NCI-H1092 treated with DMSO at 0.1 percent for 48 hours (cell line): Measurements from ENCODE around the gene MRPL50.

Experiments
- DNase-seq: peaks from one replicate; lab custom pipeline; 2025; lab: John Stamatoyannopoulos, UW

MRPL50 gene

DNA sequence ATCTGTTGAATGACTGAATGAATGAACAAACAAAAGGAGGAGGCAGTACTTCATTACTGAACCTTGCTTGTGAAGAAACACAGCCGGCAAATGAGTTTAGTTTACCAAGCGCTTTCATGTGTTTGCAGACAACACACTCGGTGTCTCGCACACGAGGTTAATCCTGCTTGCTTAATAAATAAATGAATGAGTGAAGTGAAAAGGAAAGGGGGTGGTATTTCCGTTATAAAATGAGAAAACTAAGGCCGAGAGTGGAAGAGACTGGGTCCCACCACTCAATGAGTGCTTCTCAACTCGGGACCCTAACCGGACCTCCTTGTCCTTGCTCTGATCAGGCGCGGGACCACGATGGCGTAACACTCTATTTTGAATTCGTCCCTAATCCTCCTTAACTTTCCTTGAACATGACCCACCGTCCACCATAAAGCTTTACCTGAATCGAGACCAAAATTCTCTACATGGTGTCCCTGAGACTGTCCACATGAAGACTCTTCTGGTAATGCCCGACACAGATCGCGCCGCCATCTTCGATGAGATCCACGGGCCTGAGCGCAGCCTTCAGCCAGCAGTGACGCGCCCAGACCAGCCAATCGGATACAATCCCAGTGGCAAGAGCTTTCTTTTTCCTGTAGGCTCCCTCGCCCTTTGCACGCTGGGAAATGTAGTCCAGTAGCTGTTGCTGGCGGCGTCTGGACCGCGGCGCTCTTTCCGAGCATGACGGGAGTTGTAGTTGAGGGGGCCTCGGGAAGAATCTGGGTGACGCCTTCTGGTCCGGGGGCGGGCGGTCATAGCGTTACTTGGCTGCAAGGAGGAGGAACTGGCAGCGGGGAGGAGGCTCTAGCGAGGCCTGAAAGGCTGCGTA lies at the start of gene MRPL50, which contains the start of gene ZNF189:
Gene MRPL50, minus strand, starts transcription at position 551 of the 862 bp plus-strand sequence. Its CDS starts 26 bp downstream, at position 525.
Gene ZNF189, plus strand, starts transcription at position 784 of the 862 bp plus-strand sequence. CDS start 306 bp downstream, outside the sequence.
- peak; percentile 99 for DNase-seq

DNA sequence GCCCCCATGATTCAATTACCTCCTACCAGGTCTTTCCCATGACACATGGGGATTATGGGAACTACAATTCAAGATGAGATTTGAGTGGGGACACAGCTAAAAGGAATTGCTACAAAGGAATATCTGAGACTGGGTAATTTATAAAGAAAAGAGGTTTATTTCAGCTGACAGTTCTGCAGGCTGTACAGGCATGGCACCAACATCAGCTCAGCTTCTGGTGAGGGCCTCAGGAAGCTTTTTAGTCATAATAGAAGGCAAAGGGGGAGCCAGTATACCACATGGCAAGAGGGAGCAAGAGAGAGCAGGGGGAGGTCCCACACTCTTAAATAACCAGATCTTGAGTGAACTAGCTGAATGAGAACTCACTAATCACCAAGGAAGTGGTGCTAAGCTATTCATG lies 48.3 kb upstream of the MRPL50 start:
- no peak for DNase-seq

DNA sequence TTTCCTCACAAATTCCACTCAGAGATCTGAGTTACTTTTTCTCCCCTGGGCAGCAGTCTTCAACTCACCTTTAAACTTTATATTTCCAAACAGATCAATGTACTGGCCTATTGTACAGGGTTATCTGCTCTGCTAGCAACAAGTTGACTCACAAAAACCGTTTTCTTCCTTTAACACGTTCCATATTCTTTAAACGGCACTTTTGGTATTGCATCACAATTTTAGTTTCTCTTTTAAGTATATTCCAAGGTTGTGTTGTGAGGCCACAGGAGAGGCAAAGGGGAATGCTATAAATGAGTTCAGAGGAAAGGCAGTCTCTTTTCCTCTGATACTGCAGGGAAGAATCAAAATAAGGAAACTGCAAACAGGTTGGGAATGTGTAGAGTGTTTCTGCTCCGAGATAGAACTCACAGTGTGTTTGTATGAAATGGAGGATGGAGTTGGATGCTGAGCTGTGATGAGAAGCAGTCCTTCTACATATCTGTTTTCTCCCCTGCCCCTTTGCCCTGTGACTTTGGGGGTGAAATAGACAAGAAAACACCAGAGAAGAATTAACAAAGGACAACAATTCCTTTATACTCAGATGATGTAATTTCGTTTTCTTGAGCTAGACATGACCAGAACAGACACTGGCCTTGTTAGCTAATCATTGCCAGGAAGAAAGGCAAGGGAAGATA lies 47.1 kb upstream of the MRPL50 start:
- no peak for DNase-seq

DNA sequence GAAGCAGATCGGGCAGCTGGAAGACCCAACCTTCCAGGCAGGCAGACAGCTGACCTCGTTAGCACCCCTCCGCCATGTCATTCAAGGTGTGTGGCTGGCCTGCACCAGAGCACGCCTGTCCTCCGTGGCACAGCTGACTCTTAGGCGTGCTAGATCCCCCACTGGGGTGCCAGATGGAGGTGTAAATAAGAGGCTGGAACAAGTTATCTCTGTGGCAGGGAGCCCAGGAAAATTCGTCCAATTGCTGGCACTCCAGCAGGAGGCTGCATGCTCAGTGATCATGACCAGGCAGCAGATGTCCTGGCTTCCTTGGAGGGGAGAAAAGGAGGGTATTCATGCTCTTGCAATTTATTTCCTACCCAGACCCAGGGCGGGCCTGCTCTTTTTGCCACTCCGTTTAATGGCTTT lies 45.0 kb upstream of the MRPL50 start:
- peak; percentile 93 for DNase-seq

DNA sequence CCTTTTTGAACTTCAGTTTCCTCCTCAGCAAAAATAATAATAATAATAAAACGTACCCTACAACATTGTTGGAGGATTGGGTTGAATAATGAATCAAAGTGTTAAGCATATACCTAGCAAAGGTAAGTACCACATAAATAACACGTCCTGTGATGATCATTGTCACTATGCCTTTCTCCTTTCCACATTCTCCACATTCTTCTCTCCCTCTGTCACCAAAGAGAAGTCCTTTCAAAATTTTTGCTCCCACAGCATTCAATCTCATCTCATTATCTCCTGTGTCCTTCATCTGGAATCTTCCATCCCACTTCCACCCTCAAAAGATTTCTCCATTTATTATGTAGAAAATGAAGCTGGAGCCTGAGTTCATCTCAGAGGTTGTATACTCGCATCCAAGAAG lies 44.3 kb upstream of the MRPL50 start:
- DNase-seq, result peak; percentile 44

DNA sequence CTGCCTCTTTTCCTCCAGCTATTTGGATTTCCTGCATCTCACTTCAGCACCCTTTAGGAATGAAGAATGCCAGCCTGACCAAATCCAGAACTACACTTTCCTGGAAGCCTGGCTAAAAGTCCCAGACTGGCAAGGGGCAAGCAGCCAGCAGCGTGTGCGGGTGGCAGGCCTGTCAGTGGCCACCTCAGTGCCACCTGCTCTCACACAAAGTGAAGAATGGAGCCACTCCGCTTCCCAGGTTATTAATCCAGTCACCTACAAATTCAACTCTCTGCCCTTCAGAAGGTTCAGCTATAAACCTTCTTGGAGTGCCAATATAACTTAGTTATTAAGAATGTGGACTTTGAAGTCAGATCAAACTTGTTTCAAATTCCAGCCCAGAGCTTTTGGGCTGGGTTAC lies 43.9 kb upstream of the MRPL50 start:
- DNase-seq, result no peak

DNA sequence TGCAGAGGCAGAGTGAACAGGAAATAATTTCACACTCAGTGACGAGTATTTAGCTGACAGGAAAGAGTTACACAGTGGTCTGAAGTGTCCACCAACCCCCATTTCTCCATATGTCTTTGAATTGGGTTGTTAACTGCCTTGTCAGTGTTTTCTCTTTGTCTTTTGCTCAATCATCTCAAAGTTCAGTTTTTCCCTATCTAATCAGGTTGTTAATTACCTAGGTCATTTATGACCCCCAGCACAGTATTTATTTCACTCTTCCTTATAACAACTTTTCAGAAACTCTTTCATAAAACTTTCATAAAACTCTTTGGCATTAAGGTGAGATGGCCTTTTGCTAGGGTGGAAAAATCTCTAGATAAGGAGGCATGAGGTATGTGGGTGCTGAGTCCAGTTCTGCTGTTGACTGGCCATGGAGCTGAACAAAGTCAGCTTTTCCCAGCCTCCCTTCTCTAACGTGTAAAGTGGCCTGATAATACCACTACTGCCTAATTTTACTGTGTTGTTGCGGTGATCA lies 42.4 kb upstream of the MRPL50 start:
- DNase-seq, result no peak

DNA sequence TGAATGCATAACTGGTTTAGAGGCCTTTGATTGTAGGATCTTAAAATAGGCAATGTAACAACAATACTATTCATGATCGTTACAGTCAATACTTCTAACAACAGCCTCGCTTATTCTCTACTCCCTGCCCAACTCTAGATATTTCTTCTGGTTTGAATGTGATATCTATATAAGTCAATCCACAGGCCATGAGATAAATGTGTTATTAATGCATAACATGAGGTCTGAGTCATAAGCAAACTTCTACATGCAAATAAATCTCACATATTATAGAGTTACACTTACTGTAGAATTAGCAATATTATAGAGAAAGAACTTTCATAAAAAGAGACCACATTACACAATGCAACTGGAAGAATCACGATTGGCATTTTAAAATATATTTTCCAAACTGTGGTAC lies 40.1 kb upstream of the MRPL50 start:
- DNase-seq, result no peak

DNA sequence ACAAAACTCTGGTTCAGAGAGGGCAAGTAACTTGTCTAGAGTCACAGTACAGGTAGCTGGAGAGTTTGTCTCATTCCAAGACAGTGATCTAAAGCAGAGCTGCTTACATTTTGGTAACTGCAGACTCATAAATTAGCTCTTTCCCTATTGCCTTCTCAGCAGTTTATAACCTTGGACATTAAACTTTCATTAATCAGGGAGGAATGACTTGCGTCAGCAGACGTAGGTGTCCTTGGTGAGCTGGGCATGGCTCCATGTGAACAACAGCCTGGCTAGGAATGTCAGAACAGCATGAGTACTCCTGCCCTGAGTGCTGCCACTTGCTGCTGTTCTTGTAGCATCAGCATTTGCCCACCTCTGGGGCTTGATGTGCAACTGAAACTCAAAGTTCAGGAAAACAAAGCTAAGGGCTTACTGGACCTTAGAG lies 39.4 kb upstream of the MRPL50 start:
- DNase-seq, result no peak

DNA sequence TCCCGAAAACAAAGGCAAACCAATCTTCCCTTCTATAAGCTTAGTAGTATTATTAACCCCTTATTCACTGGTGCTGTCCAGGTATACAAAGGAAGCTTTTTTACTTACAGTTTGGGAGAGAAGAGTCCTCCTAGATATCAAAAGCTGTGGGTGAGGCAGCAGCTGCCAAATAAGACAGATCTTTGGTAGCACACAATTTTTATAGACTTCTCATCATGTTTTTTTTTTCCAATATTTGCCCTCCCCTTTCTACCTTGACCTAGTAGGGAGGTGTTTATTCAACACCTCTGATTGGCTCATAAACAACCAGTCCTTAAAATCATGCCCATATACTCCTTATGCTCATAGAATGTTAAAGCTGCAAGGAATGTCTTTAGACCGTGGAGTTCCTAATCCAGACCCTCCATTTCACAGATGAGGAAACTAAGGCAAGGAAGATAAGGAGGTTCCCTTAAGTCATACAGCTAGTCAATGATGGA lies 37.2 kb upstream of the MRPL50 start, which contains the start of gene ALDOB:
Gene ALDOB, minus strand, starts transcription at position 174 of the 479 bp plus-strand sequence. CDS start 4,887 bp downstream, outside the sequence.
- DNase-seq, result no peak

DNA sequence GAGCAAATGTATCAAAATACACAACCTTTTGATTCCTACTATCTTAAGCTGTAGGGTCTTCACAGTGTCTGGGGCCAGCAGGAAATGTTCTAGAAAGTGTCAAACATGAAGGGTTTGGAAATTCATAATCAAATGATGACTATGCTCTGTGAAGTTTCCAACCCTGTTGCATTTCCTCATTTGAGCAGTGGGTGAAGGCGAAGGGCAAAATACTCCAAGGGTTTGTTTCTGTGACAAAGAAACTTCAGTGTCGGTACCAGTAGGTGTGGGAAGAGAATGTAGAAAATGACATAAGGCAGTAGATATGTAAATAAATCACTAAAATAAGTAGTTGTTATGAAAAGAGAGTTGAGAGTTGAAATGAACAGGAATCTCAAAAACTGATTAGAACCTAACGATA lies 36.6 kb upstream of the MRPL50 start:
- no peak for DNase-seq

DNA sequence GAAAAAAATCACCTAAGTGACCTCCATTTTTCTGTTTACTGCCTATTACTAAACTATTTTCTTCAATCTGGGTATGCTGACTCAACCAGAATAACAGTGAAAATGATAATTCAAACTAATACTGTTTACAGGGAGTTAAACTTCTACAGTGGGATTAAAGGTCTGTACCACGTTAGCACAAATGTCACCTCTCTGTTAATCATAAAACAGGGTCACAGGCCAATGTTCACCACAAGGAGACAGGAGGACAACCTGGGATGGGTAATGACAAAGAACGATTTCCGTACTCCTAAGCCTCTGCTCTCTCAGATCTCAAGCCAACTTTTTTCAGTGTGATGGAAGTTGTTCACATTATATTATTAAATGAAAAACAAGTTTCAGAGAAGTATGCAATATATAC lies 34.8 kb upstream of the MRPL50 start:
- no peak for DNase-seq

DNA sequence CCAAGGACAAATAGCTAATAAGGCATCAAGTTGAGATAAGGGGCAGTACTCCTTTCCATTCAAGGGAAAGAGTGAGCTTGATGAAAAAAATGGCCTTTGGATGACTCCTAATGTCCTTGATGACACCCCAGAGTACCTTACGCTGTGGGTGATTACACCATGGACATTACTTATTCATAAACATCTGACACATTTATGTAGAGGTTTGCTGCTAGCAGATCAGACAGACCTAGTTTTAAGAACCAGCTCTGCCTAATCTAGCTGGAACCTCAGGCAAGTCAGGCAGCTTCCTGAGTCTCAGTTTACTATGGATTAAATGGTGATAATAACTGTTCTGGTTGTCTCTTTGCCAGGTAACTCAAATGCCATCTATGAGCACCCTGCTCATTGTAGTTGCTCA lies 34.3 kb upstream of the MRPL50 start:
- no peak for DNase-seq

DNA sequence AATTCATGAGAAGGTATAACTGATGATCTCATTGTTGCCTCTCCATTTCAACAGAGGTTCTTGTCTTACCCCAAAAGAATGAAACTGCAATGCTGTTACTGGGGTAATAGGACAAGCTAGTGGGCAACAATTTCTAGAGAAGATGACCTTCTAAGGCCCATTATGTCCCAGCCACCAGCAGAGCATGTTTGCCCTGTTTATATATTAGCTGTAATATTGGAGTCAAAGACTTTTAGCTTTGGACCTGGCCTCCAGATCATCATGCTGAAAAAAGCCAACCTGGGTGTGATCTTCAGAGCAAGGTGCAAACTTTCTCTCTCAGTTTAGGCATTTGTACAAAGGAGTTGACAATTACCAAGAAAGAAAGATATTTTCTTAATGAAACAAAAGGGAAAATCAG lies 33.8 kb upstream of the MRPL50 start:
- no peak for DNase-seq

DNA sequence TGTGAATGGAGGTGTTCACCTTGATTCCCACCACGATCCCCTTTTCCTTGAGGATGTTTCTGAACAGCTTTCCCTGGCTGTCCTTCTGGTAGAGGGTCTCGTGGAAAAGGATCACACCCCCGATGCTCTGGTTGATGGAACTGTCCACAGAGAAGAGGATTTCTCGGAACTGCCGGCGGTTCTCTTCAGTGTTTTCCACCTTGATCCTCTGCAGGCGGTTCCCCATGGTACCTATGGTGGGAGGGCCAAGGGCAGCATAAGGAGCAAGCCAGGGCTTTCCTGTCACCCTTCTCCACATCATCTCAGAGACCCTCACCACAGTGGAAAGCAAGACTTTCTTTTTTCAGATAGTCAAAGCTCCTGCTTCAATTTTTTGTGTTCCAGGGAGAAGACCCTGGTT lies 31.3 kb upstream of the MRPL50 start:
- DNase-seq, result no peak

DNA sequence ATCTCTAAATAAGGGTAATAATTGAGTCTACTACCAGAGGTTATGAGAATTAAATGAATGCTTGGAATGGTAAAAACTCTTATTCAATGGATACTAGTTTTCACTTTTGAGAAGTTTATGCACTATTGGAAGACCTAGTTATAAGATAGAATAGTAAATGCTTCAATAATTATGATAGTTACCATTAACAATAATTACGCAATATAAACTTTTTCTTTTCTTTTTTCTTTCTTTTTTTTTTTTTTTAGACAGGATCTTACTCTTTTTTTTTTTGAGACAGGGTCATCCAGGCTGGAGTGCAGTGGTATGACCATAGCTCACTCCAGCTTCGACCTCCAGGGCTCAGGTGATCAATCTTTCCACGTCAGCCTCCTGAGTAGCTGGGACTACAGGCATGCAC lies 30.5 kb upstream of the MRPL50 start:
- no peak for DNase-seq

DNA sequence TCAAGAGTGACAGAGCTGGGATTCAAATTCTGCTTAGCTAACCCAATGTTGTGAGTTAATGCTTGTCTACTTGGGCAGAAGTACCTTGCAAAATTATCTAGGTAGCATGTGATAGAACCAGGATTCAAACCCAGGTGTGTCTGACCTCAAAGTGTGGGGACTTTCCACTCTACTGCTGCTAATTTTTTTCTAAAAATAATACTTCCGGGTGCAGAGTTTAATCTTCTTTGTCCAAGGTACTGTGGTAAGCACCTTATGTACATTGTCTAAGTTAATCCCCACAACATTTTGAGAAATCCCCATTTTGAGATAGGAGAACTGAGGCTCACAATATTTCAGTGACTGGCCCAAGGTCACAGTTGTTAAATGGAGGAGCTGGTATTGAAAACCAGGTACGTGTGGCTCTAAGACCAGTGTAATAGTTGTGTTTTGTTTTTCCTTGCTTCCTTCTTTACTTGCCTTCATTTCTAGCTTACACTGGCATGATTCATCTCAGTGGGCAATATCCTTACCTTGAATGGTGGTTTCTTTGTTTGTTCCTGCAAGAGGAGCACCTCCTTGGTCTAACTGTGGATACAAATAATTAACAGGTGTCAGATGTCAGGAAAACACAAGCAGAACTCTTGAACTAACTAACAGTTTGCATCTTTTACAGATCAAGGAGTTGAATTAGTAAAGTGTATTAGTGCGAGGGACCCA lies 29.7 kb upstream of the MRPL50 start:
- no peak for DNase-seq

DNA sequence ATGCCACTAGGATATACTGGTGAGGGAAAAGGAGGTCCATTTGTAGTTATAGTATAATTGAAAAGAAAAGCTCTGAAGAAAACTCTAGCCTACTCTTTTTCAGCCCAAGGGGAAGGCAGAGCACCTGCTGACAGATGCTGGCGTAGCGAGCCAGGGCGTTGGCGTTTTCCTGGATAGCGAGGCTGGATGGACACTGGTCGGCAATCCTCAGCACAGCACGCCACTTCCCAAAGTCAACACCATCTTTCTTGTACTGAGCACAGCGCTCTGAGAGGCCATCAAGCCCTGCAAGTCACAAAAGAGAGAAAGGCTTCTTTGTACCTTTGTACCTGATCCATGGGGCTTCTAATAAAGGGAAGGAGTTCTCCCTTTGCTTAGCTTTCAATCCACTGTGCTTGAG lies 28.9 kb upstream of the MRPL50 start:
- DNase-seq, result no peak

DNA sequence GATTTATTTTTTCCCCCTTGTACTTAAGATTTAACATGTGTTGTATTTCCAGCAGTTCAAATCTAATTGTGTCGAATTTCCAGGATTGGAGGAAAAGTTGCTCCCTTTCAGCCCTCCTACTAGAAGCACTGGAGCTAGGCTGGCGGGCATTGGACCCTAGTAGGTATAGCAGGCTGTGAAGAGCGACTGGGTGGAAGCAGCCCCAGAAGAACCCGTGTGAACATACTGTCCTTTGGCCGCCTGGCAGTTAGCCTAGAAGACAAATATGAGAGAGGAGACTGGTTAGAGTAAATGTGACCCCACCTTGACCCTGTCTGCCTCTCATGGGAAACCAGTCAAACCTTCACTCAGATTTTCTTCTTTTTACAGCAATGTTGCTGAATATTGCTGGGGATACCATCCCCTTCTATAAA lies 23.2 kb upstream of the MRPL50 start:
- DNase-seq, result no peak

DNA sequence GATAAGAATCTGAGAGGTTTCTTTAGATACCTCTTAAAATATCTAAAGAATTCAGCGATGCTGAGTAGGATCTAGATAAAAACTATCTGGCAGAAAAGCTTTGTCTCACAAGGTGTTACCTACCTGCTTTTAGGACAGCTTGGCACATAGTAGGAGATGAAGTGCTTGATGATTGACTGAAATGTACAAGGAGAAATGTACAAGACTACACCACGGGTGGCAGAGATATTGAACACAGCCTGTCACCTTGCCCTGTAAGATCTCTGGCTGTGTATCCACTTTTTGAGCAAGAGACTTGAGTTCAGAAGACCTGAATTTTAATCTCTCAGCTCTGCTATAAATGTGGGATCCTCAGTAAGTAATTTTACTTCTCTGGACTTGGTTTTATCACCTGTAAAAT lies 21.4 kb upstream of the MRPL50 start:
- no peak for DNase-seq

DNA sequence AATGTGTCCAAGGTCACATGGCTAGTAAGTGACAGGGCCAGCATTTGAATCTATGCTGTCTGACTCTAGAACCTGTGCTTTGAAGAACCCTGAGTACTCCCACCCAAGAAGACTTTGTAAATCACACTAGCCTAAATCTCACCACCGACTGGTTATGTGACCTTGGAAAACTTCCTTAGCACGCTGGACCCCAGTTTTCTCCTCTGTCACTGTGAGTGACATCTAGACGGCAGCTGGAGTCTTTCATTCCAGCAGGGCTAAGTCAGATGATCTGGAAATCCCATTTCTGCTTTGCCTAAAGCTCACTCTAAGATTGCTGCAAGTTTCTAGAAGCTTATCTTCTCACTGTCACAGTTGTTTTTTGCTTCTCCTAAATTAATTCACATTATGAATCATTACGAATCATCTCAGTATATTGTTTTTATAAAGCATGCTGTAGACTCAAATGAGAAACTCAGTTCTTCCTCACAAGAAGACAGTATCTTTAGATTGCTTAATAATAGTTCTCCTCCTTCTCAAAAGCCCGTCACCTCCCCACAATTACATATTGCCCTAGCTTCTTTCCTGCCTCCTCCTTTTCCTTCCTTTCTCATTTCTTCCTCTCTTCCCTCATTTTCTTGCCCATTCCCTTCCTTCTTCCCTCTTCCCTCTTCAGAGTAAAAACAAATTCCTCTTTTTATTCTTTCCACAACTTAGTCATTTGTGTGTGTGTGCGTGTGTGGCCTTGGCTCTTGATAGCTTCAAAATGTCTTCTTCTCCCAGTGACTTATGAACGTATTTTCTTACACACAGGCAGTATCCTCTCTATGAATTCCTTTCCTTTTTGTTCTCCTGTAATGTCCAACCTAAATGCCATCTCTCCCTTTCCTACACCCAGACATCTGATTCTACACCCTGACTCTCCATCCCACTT lies 20.4 kb upstream of the MRPL50 start:
- no peak for DNase-seq
